ENCODE results near the gene TEDDM1. TPM values are rescaled to one million over a fixed set of nuclear protein-coding genes. Genes with fewer than 3 reads are reported as not detected.
A peak's percentile ranks its signal among the peaks of the same experiment; 100 is the strongest.

The TEDDM1 gene
- total and polyA plus RNA-seq, 4 donors, result not detected

DNA sequence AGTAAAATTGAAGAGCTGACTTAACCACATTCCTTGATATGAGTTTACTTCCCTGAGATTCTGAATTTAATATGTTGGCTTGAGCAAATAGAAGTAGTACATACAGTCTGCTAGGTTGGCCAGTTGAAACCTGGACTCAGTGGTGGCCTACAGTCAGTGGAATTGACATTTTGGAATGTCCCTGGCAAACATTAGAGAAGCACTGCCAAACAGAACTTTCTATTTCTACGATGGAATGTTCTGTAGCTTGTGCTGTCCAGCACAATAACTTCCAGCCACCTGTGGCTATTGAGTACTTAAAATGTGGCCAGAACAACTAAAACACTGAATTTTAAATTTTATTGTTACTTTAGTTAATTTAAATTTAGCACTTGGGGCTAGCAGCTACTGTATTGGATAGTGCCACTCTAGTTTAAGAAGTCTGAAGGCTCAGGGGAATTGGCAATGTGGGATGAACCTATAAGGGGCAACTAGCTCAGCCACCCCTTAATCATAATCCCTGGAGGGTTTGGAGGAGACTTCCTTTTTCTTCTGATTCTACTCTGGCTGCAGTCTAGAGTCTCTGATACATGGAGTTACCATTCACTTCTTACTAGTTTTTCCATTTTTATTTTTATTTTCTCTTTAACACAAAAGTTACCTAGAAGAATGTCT lies 10.3 kb upstream of the TEDDM1 start:
- no peaks in the 10 kb centered on the region for H3K4me1 ChIP-seq (ENCODE audit: control insufficient read depth in 1 of 2, insufficient read depth in 2 of 2, low read length in 2 of 2)
- peaks cover 0 to 2% of the 10 kb centered on the region in 2 donors for H3K27me3 ChIP-seq (ENCODE audit: control insufficient read depth in 1 of 2, insufficient read depth in 2 of 2, low read length in 1 of 2)
- ATAC-seq (ENCODE audit: low FRiP score) (peak; percentile 67), DNase-seq (no peak)
- H3K4me3 ChIP-seq (ENCODE audit: low read length in 2 of 2), result no peak overlapping the region
- intact Hi-C loops (cut with DNase I), result no loop called here
- WGBS, 2 donors, result 0 to 7% methylated on average over 1 of the region's 1 CpG
- no peaks in the 10 kb centered on the region for H3K36me3 ChIP-seq (ENCODE audit: control insufficient read depth in 1 of 2, insufficient read depth in 2 of 2, low read length in 1 of 2)
- no peaks in the 10 kb centered on the region for H3K9me3 ChIP-seq (ENCODE audit: control insufficient read depth, low read length)
- H3K27ac ChIP-seq (ENCODE audit: low read depth in 1 of 2, low read length in 2 of 2), result no peak overlapping the region

DNA sequence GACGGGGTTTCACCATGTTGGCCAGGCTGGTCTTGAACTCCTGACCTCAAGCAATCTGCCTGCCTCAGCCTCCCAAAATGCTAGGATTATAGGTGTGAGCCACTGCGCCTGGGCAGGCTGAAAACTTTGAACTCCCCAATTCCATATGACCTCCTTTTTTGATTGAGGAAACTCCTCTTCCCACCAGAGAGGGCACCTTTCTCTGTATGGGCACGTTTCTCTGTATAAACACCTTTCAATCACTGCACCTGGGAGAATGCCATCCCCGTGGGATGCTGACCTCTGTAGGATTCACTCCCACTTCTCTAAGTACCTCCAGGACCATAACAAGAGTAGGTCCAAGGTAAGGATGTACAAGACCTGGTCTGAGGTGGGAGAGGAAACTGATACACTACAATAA lies 9.7 kb upstream of the TEDDM1 start:
- no peaks in the 10 kb centered on the region for H3K36me3 ChIP-seq (ENCODE audit: control insufficient read depth in 1 of 2, insufficient read depth in 2 of 2, low read length in 1 of 2)
- 77 to 79% methylated on average over 4 of the region's 4 CpGs for WGBS, 2 donors
- H3K4me1 ChIP-seq (ENCODE audit: control insufficient read depth in 1 of 2, insufficient read depth in 2 of 2, low read length in 2 of 2), result no peaks in the 10 kb centered on the region
- ATAC-seq (ENCODE audit: low FRiP score) (no peak), DNase-seq (no peak)
- no peak overlapping the region for H3K4me3 ChIP-seq (ENCODE audit: low read length in 2 of 2)
- peaks cover 1% of the 10 kb centered on the region for H3K9me3 ChIP-seq (ENCODE audit: control insufficient read depth, low read length)
- peaks cover 0 to 2% of the 10 kb centered on the region in 2 donors for H3K27me3 ChIP-seq (ENCODE audit: control insufficient read depth in 1 of 2, insufficient read depth in 2 of 2, low read length in 1 of 2)
- intact Hi-C loops (cut with DNase I), result no loop called here
- H3K27ac ChIP-seq (ENCODE audit: low read depth in 1 of 2, low read length in 2 of 2), result peak overlapping the region in 1 of 2 donors; percentile 46

DNA sequence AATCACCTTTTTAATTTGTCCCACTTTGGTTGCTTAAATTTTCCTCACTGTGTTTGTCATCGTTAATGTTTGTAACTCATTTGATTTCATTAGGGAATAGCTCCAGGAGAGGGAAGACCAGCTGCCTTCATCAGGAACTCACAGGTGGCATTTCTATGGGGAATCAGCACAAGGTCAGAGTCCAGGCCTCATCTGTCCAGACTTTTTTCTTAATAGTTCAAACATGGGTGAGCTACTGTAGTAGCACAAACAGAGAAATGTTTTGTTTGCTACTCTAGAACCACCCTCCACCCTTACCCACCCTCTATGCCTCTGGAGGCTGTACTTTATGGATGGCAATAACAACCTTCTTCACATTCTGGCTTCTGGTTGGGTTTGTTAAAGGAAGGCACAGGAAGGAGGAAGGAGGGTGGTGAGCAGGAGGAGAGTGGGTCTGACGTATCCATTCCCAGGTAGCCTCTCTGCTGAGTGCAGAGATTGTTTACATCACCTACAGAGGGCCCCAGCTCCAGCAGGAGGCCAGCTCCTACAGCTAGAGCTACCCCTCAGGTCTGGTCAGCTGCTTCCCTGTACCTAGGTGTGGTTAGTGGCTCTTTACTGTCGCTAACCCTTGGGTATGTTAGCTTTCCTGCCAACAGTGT lies 8.1 kb upstream of the TEDDM1 start:
- no peak for ATAC-seq (ENCODE audit: low FRiP score)
- no peak overlapping the region for H3K27ac ChIP-seq (ENCODE audit: low read depth in 1 of 2, low read length in 2 of 2)
- intact Hi-C loops (cut with DNase I), result no loop called here
- no peaks in the 10 kb centered on the region for H3K4me1 ChIP-seq (ENCODE audit: control insufficient read depth in 1 of 2, insufficient read depth in 2 of 2, low read length in 2 of 2)
- H3K4me3 ChIP-seq (ENCODE audit: low read length in 2 of 2), result no peak overlapping the region
- no peak for DNase-seq
- peaks cover 3% of the 10 kb centered on the region for H3K9me3 ChIP-seq (ENCODE audit: control insufficient read depth, low read length)
- 85 to 86% methylated on average over 3 of the region's 3 CpGs for WGBS, 2 donors
- no peaks in the 10 kb centered on the region for H3K36me3 ChIP-seq (ENCODE audit: control insufficient read depth in 1 of 2, insufficient read depth in 2 of 2, low read length in 1 of 2)
- H3K27me3 ChIP-seq (ENCODE audit: control insufficient read depth in 1 of 2, insufficient read depth in 2 of 2, low read length in 1 of 2), result no peaks in the 10 kb centered on the region

DNA sequence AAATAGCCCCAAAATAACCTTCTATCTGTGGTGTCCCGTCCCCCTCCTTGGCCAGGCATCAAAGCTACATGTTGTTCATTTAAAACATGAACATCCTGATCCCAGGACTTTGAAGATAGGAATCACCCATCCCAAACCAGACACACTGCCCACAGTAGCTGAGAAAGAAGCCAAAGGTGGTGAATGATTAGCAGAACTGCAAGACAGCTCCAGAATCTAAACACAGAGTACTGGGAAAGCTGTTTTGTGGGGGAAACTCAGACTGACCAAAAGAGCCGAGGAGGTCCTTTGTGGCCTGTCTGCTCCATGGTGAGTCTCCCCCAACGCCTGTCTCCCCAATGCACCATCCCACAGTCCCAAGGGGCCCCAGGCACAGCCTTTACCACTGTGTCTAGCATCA lies 7.3 kb upstream of the TEDDM1 start:
- ATAC-seq (ENCODE audit: low FRiP score), result no peak

DNA sequence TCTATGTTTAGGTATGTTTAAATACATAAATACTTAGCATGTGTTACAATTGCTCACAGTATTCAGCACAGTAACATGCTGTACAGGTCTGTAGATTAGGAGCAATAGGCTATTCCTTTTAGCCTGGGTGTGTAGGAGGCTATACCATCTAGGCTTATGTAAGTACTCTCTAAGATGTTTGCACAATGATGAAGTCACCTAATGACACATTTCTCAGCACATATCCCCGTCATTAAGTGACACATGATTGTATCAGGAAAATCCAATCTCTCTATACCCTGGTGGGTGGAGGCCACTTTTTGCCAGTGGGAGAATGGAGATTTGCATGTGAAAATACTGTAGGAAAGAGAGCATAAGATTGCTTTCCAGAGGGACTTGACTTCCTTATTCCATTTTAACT lies 5.5 kb upstream of the TEDDM1 start:
- Histone ChIP-seq H3K27ac (ENCODE audit: low read depth in 1 of 2, low read length in 2 of 2) (no peak overlapping the region), H3K4me3 (ENCODE audit: low read length in 2 of 2) (no peak overlapping the region), H3K36me3 (ENCODE audit: control insufficient read depth in 1 of 2, insufficient read depth in 2 of 2, low read length in 1 of 2) (no peaks in the 10 kb centered on the region), H3K27me3 (ENCODE audit: control insufficient read depth in 1 of 2, insufficient read depth in 2 of 2, low read length in 1 of 2) (no peaks in the 10 kb centered on the region), H3K4me1 (ENCODE audit: control insufficient read depth in 1 of 2, insufficient read depth in 2 of 2, low read length in 2 of 2) (no peaks in the 10 kb centered on the region), H3K9me3 (ENCODE audit: control insufficient read depth, low read length) (peaks cover 3% of the 10 kb centered on the region)
- intact Hi-C loops (cut with DNase I), result no loop called here
- WGBS, 2 donors, result 76 to 81% methylated on average over 1 of the region's 1 CpG
- no peak for DNase-seq
- no peak for ATAC-seq (ENCODE audit: low FRiP score)

More for the DNA sequence above, 7.3 kb upstream of the TEDDM1 start:
- no peaks in the 10 kb centered on the region for H3K4me1 ChIP-seq (ENCODE audit: control insufficient read depth in 1 of 2, insufficient read depth in 2 of 2, low read length in 2 of 2)
- intact Hi-C loops (cut with DNase I), result no loop called here
- DNase-seq, result no peak
- H3K36me3 ChIP-seq (ENCODE audit: control insufficient read depth in 1 of 2, insufficient read depth in 2 of 2, low read length in 1 of 2), result no peaks in the 10 kb centered on the region
- H3K27me3 ChIP-seq (ENCODE audit: control insufficient read depth in 1 of 2, insufficient read depth in 2 of 2, low read length in 1 of 2), result no peaks in the 10 kb centered on the region
- H3K9me3 ChIP-seq (ENCODE audit: control insufficient read depth, low read length), result peaks cover 3% of the 10 kb centered on the region
- H3K4me3 ChIP-seq (ENCODE audit: low read length in 2 of 2), result no peak overlapping the region
- H3K27ac ChIP-seq (ENCODE audit: low read depth in 1 of 2, low read length in 2 of 2), result no peak overlapping the region
- WGBS, 2 donors, result 69 to 75% methylated on average over 3 of the region's 3 CpGs

DNA sequence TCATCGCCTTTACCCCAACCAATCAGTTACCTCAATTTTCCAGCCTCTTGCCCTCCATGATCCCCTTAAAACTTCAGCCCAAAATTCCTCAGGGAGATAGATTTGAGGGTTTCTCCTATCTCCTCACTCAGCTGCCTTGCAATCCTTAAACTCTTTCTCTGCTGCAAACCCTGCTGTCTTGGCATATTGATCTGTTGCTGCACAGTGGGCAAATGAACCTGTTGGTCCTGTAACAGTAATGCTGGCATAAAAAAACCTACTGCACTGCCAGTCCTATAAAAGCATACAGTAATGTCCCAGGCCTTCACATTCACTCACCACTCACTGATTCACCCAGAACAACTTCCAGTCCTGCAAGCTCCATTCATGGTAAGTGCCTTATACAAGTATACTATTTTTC lies 5.1 kb upstream of the TEDDM1 start:
- Histone ChIP-seq H3K27me3 (ENCODE audit: control insufficient read depth in 1 of 2, insufficient read depth in 2 of 2, low read length in 1 of 2) (no peaks in the 10 kb centered on the region), H3K4me1 (ENCODE audit: control insufficient read depth in 1 of 2, insufficient read depth in 2 of 2, low read length in 2 of 2) (no peaks in the 10 kb centered on the region), H3K27ac (ENCODE audit: low read depth in 1 of 2, low read length in 2 of 2) (no peak overlapping the region), H3K4me3 (ENCODE audit: low read length in 2 of 2) (no peak overlapping the region), H3K9me3 (ENCODE audit: control insufficient read depth, low read length) (peaks cover 3% of the 10 kb centered on the region), H3K36me3 (ENCODE audit: control insufficient read depth in 1 of 2, insufficient read depth in 2 of 2, low read length in 1 of 2) (no peaks in the 10 kb centered on the region)
- DNase-seq (no peak), ATAC-seq (ENCODE audit: low FRiP score) (no peak)
- WGBS, 2 donors, result 94 to 100% methylated on average over 1 of the region's 1 CpG
- intact Hi-C loops (cut with DNase I), result no loop called here

DNA sequence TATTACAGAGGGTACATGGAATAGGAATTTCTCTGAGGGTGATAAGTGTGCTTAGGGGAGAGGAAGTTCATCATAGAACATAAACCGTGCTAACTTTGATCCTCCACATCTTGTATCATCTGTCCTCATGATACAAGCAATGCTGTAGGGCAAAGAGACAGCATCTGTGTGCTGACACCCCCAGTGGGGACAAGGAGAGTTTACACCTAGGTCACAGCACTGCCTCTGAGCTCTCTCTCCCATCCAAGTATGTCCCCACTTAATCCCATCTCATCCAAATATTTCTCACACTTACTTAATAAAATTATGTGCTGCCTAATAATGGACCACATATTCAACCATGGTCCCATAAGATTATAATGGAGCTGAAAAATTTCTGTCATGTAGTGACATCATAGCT lies 4.3 kb upstream of the TEDDM1 start:
- 73 to 77% methylated on average over 1 of the region's 1 CpG for WGBS, 2 donors
- intact Hi-C loops (cut with DNase I), result no loop called here
- ATAC-seq (ENCODE audit: low FRiP score), result no peak
- Histone ChIP-seq H3K4me1 (ENCODE audit: control insufficient read depth in 1 of 2, insufficient read depth in 2 of 2, low read length in 2 of 2) (no peaks in the 10 kb centered on the region), H3K27me3 (ENCODE audit: control insufficient read depth in 1 of 2, insufficient read depth in 2 of 2, low read length in 1 of 2) (no peaks in the 10 kb centered on the region), H3K27ac (ENCODE audit: low read depth in 1 of 2, low read length in 2 of 2) (no peak overlapping the region), H3K4me3 (ENCODE audit: low read length in 2 of 2) (no peak overlapping the region), H3K9me3 (ENCODE audit: control insufficient read depth, low read length) (peaks cover 3% of the 10 kb centered on the region), H3K36me3 (ENCODE audit: control insufficient read depth in 1 of 2, insufficient read depth in 2 of 2, low read length in 1 of 2) (no peaks in the 10 kb centered on the region)
- no peak for DNase-seq

DNA sequence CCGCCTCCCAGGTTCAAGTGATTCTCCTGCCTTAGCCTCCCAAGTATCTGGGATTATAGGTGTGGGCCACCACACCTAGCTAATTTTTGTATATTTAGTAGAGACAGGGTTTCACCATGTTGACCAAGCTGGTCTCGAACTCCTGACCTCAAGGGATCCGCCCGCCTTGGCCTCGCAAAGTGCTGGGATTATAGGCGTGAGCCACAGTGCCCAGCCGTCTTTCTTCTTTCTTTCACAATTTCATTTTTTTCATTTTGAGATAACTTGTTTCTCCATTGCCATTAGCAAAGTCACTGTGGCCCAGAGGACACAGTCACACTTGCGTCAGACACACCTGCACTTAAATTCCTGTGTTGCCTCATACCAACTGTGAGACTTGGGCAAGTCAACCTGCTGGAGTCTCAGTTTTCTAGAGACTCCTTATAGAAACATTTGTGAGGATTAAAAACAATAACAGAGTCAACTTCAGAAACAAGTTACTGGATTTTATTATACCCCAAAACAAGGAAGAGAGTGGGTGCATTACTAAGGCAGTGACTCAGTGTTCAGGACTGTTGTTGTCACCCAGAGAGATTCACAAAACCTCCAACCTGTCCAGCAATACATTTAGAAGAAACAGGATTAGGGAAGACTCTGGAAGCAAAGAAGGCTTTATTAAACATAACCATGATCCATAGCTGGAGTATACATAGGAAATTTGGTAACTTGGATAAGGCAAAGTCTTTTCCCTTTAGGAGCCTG lies 2.6 kb downstream of the TEDDM1 start:
- Histone ChIP-seq H3K4me3 (ENCODE audit: low read length in 2 of 2) (no peak overlapping the region), H3K27me3 (ENCODE audit: control insufficient read depth in 1 of 2, insufficient read depth in 2 of 2, low read length in 1 of 2) (no peaks in the 10 kb centered on the region), H3K27ac (ENCODE audit: low read depth in 1 of 2, low read length in 2 of 2) (no peak overlapping the region), H3K36me3 (ENCODE audit: control insufficient read depth in 1 of 2, insufficient read depth in 2 of 2, low read length in 1 of 2) (no peaks in the 10 kb centered on the region), H3K4me1 (ENCODE audit: control insufficient read depth in 1 of 2, insufficient read depth in 2 of 2, low read length in 2 of 2) (no peaks in the 10 kb centered on the region), H3K9me3 (ENCODE audit: control insufficient read depth, low read length) (no peaks in the 10 kb centered on the region)
- ATAC-seq (ENCODE audit: low FRiP score) (no peak), DNase-seq (no peak)
- intact Hi-C loops (cut with DNase I), result loop anchor here (1.0 to 10.0 kb wide), 4 partner anchors 103 to 313 kb away; no protein-coding TSS in a partner anchor
- 92 to 93% methylated on average over 8 of the region's 8 CpGs for WGBS, 2 donors

Data from aorta (tissue), 5 donors.